Measurements from ENCODE around the gene USP35. TPM values are rescaled to one million over a fixed set of nuclear protein-coding genes. Genes with fewer than 3 reads are reported as not detected.
"Not testable (repeated sequence)": the region's sequence is repeated elsewhere in the genome, so short reads cannot be mapped to it uniquely, and the experiment has no call there.

Gene USP35
- total RNA-seq, 1 donor from 2014 or later: 12.4 TPM

DNA sequence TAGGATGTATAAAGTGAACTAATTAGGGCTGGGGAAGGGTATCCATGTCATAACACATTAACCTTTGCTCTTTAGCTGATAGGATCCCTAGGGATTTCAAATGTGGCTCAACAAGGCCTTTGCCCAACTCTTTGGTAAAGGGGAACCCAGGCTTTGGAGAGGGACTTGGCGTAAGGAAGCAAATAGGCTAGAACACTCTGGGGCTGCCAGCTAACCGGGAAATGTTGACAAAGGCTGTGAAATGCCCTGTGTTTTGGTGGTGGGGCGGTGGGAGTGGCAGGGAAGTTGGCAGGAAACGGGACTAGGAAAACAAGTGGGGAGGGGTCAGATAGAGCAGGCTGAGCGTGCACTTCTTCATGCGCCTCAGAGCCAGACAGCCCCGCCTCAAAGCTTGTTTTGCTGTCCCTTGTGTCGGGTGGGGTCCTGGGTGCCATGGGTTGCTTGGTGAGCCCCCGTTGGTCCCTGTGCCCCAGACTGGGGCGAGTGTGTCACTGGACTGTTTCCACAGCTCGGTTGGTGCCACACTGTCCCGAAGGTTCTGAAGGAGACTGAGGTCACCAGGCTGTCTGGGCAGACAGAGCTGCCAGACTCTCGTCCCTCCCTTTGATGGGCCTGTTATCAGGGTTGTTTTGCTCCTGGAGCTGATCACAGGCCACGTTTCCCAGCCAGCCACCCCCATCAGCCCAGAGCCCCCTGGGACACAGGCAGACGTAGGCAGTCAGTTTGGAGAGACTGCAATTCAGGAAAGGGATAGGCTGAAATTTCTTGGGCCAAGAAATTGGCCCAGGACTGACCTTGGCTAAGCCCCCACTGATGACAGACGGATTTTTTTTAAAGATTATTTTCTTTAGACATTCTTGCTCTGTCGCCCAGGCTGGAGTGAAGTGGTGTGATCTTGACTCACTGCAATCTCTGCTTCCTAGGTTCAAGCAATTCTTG is 19.9 kb upstream of the USP35 start:
- DNase-seq (ENCODE audit: low read depth): no peak

GRCh38 chr11:78170413-78170812 is 18.3 kb upstream of the USP35 start:
- no peak for DNase-seq (ENCODE audit: low read depth)

DNA sequence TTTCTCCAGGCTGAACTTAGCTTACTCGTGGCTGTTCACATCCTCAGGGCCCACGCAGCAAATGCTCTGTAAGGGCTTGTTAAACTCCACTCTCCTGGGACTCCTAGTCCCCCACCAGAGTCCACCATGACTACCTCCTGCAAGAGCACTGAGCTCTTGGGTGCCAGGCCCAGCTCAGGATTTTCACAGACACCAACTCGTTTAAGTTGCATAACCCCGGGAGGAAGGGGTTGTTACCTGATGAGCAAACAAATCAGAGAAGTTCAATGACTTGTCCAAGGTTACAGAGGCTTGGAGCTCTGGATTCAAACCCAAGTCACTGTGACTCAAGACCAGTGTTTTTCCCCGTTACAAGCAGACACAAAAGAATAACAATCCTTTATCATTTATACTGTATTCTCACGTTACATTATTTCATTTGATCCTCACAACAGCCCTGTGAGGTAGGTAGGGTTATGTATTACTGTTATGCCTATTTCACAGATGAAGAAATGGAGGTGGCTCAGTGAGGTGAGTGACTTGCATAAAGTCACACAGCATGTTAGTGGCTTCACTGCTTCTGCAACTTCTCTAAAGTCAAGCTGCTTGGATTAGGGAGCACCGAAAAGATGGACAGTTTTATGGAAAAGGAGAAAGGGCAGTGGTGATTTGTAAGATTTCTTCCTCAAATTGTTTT is 17.7 kb upstream of the USP35 start:
- DNase-seq (ENCODE audit: low read depth): no peak

DNA sequence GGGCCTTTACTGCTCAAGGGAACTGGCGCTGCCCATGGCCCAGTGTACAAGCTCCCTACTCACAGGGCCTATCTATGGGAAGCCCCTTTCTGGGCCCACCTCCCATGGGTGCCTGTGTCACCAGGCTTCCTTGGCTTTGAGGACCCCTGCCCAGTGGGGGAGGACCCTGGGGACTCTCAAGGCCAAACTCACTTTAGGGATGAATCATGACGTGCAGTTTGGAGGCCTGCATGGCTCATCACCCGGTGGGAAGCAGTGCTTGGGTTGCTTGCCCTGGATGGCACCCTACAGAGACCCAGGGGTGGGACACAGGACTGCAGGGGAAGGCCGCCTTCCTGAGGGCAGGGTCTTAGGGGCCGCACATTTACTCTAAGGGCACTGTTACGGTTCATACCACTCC is 16.8 kb upstream of the USP35 start:
- no peak for DNase-seq (ENCODE audit: low read depth)

DNA sequence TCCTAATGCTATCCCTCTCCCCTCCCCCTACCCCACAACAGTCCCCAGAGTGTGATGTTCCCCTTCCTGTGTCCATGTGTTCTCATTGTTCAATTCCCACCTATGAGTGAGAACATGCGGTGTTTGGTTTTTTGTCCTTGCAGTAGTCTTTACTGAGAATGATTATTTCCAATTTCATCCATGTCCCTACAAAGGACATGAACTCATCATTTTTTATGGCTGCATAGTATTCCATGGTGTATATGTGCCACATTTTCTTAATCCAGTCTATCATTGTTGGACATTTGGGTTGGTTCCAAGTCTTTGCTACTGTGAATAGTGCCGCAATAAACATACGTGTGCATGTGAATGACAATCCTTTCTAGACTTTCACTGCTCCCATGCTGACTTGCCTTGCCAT is 12.9 kb upstream of the USP35 start:
- not testable (repeated sequence) for DNase-seq (ENCODE audit: low read depth)

- no peak for DNase-seq (ENCODE audit: low read depth)
These were observed 12.0 kb upstream of the USP35 start for GRCh38 chr11:78176605-78177141.

DNA sequence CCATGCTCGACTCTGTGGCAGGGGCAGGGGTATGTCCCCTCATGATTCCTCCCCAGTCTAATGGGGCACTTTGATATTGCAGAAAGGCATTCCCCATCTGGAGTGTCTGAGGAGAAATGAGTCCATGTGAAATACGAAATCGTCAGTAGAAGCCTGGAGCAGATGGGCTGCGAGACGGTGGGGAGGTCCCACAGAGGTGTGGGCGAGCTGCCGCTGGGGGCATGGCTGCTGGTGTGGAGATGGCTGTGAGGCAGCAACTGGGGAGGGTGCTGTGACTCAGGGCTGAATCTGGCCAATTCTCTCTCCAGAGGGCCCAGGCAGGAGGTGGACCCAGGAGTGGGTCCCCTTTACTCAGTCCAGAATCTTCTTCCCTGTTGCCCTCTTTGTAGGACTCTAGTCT is 11.5 kb upstream of the USP35 start:
- DNase-seq (ENCODE audit: low read depth): no peak

DNA sequence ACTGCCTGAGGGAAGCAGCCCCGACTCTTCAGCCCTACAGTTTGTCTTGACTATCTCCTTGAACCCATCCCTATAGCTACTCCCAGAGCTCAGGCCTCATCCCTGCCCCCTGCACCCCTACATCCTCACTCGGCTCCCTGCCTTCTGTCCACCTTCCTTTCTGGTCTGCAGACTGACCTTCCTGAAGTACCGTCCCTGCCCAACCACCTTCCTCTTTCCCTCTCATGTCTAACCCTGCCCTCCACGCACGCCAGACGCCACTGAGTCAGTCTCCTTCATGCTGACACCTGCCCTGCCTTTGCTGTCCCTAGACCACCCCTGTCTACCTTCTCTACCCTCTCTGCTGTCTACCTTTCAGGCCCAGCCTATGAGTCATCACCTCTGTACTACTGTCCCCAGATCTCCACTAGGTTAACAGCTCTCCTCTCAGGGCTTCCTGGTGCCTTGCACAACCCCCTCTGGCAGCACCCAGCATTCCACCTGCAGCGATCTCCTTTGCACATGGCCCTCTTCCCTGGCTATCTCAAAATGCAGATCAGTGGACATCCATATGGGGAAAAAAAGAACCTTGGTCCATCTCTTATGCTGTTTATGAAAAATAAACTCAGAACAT is 9.2 kb upstream of the USP35 start:
- peak; percentile 38 for DNase-seq (ENCODE audit: low read depth)

DNA sequence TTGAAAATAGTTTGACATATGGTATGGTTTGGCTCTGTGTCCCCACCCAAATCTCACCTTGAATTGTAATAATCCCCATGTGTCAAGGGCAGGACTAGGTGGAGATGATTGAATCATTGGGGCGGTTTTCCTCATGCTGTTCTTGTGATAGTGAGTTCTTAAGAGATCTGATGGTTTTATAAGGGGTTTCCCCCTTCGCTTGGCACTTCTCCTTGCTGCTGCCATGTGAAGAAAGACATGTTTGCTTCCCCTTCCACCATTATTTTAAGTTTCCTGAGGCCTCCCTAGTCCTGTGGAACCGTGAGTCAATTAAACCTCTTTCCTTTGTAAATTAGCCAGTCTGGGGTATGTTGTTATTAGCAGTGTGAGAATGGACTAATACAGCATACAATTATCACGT is 8.0 kb upstream of the USP35 start:
- DNase-seq (ENCODE audit: low read depth): no peak

- no peak for DNase-seq (ENCODE audit: low read depth)
These were observed 7.5 kb upstream of the USP35 start for GRCh38 chr11:78181185-78181584.

DNA sequence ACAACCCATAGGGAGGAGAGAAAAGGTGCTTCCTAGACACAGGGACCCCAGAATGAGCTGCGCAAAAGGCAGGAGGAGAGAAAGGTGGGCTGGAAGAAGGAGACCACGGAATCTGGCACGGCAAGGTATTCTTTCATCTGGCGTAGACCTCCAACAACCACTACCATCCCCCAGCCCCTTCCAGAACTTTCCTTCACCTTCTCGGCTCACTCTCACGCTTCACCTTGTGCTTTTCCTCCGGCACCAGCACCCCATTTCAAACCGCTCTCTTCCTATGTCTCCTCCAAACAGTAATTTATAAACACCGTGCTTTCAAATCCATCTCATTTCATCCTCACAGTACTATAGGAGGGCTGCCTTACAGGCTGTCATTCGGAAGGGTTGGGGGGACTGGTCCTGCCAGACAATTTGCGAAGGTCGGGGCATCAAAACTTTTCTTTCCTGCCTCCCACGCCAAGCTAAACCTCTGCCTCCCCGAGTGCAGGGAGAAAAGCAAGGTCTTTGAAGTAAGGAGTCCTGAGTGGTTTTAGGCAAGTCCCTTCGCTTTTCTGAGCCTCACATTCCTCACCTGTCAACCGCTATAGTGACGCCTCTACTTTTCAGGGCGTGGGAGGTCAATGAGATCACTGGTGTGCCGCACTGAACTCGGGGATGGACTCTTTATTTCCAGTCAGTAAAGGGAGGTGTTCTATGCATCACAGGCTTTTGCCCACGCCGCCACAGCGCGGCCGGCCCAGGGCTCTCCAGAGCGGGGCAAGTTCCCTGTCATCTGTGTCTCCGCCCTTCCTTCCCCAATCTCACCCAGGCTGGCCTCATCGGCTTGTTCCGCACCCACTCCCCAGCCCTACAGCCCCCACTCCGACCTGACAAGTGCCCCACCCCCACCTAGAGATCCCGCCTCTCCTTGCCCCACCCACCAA is 1.1 kb upstream of the USP35 start:
- peak; percentile 31 for DNase-seq (ENCODE audit: low read depth)

GRCh38 chr11:78189174-78189724 is 530 bp downstream of the USP35 start:
- DNase-seq (ENCODE audit: low read depth): no peak

GRCh38 chr11:78189851-78190250 is 1.1 kb downstream of the USP35 start:
- no peak for DNase-seq (ENCODE audit: low read depth)

GRCh38 chr11:78190374-78190773 is 1.7 kb downstream of the USP35 start:
- DNase-seq (ENCODE audit: low read depth): no peak

- DNase-seq (ENCODE audit: low read depth): no peak
These were observed 2.3 kb downstream of the USP35 start for GRCh38 chr11:78190871-78191538.

GRCh38 chr11:78192223-78192719 is 3.6 kb downstream of the USP35 start:
- no peak for DNase-seq (ENCODE audit: low read depth)

DNA sequence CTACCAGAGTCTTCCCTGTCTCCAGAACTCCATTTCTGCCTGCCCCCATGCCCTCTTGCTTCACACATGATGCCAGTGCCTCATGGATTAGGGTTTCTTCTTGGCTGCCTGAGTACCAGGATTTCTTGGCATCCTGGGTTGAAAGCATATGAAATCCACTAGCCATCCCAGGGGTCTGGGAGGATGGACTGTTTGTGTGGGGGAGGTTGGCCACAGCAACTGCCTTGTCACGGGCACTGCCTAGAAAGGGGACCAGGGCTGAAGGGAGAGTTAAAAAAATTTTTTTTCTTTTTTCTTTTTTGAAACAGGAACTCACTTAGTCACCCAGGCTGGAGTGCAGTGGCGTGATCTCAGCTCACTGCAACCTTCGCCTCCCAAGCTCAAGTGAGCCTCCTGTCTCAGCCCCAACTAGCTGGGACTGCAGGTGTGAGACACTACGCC is 4.2 kb downstream of the USP35 start:
- DNase-seq (ENCODE audit: low read depth): peak; percentile 22

GRCh38 chr11:78193806-78194205 is 5.1 kb downstream of the USP35 start:
- DNase-seq (ENCODE audit: low read depth): no peak

GRCh38 chr11:78194490-78194889 is 5.8 kb downstream of the USP35 start:
- DNase-seq (ENCODE audit: low read depth): peak; percentile 32

- DNase-seq (ENCODE audit: low read depth): no peak
These were observed 7.3 kb downstream of the USP35 start for GRCh38 chr11:78195917-78196560.

Measured in renal cortical epithelial cell (primary cell).